DOHH2 (cell line): ENCODE measurements around the gene GHR.

ENCODE experiments used
- EZH2phosphoT487 ChIP-seq: fragments of 200-600 bp; sonication (generic); IDR thresholded peaks from 2 replicates; pipeline ENCODE4 v1.6.1; 2017; ENCODE audit warnings: borderline replicate concordance, mild to moderate bottlenecking, antibody characterized with exemption, low read length, moderate library complexity, mixed read lengths
- TF ChIP-seq, protein P1 (sequence below): fragments of 200-600 bp; sonication (generic); IDR thresholded peaks from one replicate; pipeline ENCODE4 v1.5.1; 2014; ENCODE audit warnings: antibody characterized with exemption, mild to moderate bottlenecking, low read depth, low read length; ENCODE audit not compliant: poor library complexity, severe bottlenecking

GRCh38 chr5:42653705-42654104, 230.5 kb downstream of the GHR start:
- TF ChIP-seq, protein P1, sequence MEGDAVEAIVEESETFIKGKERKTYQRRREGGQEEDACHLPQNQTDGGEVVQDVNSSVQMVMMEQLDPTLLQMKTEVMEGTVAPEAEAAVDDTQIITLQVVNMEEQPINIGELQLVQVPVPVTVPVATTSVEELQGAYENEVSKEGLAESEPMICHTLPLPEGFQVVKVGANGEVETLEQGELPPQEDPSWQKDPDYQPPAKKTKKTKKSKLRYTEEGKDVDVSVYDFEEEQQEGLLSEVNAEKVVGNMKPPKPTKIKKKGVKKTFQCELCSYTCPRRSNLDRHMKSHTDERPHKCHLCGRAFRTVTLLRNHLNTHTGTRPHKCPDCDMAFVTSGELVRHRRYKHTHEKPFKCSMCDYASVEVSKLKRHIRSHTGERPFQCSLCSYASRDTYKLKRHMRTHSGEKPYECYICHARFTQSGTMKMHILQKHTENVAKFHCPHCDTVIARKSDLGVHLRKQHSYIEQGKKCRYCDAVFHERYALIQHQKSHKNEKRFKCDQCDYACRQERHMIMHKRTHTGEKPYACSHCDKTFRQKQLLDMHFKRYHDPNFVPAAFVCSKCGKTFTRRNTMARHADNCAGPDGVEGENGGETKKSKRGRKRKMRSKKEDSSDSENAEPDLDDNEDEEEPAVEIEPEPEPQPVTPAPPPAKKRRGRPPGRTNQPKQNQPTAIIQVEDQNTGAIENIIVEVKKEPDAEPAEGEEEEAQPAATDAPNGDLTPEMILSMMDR, result no peak
- no peak for TF ChIP-seq EZH2phosphoT487
